ENCODE measurements around the gene CSDE1. TPM values are rescaled to one million over a fixed set of nuclear protein-coding genes. Genes with fewer than 3 reads are reported as not detected.

CSDE1 gene
- polyA plus RNA-seq, 1 of the 3 experiments (the other 2 are of a cell fraction) = 151 TPM

GRCh38 chr1:114692947-114693346 lies 64.8 kb downstream of the CSDE1 start:
- ChIA-PET CTCF (interaction anchor here (1.5 kb wide), 1 partner anchor 346 kb away, joined by 4 read pairs; no protein-coding TSS in a partner anchor), POLR2A (no interaction called here)
- Histone ChIP-seq H3F3A (replicated peaks; ENCODE audit: insufficient read depth) (no peaks in the 10 kb centered on the region), H3K79me2 (ENCODE audit: insufficient read depth) (no peaks in the 10 kb centered on the region), H3K9me3 (no peaks in the 10 kb centered on the region), H3K9ac (no peak overlapping the region), H2AFZ (ENCODE audit: low read depth) (no peak overlapping the region), H3K9me2 (no peaks in the 10 kb centered on the region), H4K20me1 (ENCODE audit: insufficient read depth) (no peaks in the 10 kb centered on the region), H3K4me3 (ENCODE audit: low read depth in 2 of 2, low read length in 1 of 2) (no peak overlapping the region), H3K27me3 (ENCODE audit: insufficient read depth) (peaks cover 19% of the 10 kb centered on the region; the same call in 1 of the 2 replicates), H3K4me1 (ENCODE audit: control insufficient read depth in 1 of 2, insufficient read depth in 2 of 2, low read depth in 1 of 2, low read length in 1 of 2) (no peaks in the 10 kb centered on the region), H3K4me2 (no peak overlapping the region), H3K36me3 (replicated peaks in 1 of 2; ENCODE audit: control insufficient read depth in 1 of 2, insufficient read depth in 2 of 2, low read length in 1 of 2) (no peaks in the 10 kb centered on the region), H3K27ac (ENCODE audit: low read depth in 2 of 2, low read length in 1 of 2) (no peak overlapping the region)
- 53% methylated on average over 3 of the region's 3 CpGs for WGBS (ENCODE audit: low lambda C conversion rate)
- DNase-seq = no peak
- TF ChIP-seq ELF1 (IDR thresholded peaks at IDR 0.05) (no peak), EZH2phosphoT487 (IDR thresholded peaks at IDR 0.05; ENCODE audit: borderline replicate concordance, low read depth) (no peak), GABPA (IDR thresholded peaks at IDR 0.05; ENCODE audit: low read depth) (no peak), ZBTB33 (IDR thresholded peaks at IDR 0.05; ENCODE audit: borderline replicate concordance, low read depth) (no peak), GATA2 (CRISPR knock-in tag; IDR thresholded peaks at IDR 0.05) (no peak), TAF1 (IDR thresholded peaks at IDR 0.05; ENCODE audit: borderline replicate concordance, low read depth, low read length) (no peak), MXI1 (IDR thresholded peaks at IDR 0.05; ENCODE audit: low read depth, low read length) (no peak), TEAD4 (IDR thresholded peaks at IDR 0.05; ENCODE audit: borderline replicate concordance, insufficient read depth) (no peak), IRF3 (IDR thresholded peaks at IDR 0.05; ENCODE audit: low read depth, low read length) (no peak), TCF12 (IDR thresholded peaks at IDR 0.05) (no peak), EP300 (IDR thresholded peaks at IDR 0.05; ENCODE audit: borderline replicate concordance in 1 of 2, low read depth in 1 of 2, low read length in 1 of 2) (no peak), NFIC (IDR thresholded peaks at IDR 0.05; ENCODE audit: borderline replicate concordance) (no peak), PBX3 (IDR thresholded peaks at IDR 0.05) (no peak)
- TF ChIP-seq, protein P1, sequence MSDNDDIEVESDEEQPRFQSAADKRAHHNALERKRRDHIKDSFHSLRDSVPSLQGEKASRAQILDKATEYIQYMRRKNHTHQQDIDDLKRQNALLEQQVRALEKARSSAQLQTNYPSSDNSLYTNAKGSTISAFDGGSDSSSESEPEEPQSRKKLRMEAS (IDR thresholded peaks at IDR 0.05; ENCODE audit: low read depth) = no peak

Data from SK-N-SH (cell line).